ENCODE results near the gene KRTAP4-1. TPM values are rescaled to one million over a fixed set of nuclear protein-coding genes. Genes with fewer than 3 reads are reported as not detected.

KRTAP4-1 gene
- total and polyA plus RNA-seq, 2 of the 13 experiments (the other 11 are each of a cell fraction or from before 2014, with no cell fraction given) = not detected

GRCh38 chr17:41144846-41145245 lies 39.9 kb downstream of the KRTAP4-1 start (continued):
- no peak for TF ChIP-seq MAFG (CRISPR knock-in tag; IDR thresholded peaks at IDR 0.05)

- FAIRE-seq = no peak
- H3K9me3 ChIP-seq (ENCODE audit: low read length) = peaks cover 43% of the 10 kb centered on the region
- no peaks in the 10 kb centered on the region for H3K4me1 ChIP-seq (ENCODE audit: insufficient read depth, low read length)
- in situ Hi-C loops (cut with HindIII; ENCODE audit: extremely low pct_ligation_motif_present, low pct_unique_long_range_greater_than_20kb) (no loop called here), intact Hi-C loops (cut with micrococcal nuclease; ENCODE audit: unreplicated experiment) (no loop called here)
- ChIA-PET CTCF (ENCODE audit: low intra/inter-chr PET ratio, low total read pairs) (no interaction called here), POLR2A (no interaction called here)
- no peak for ATAC-seq
- no peak overlapping the region for H2AFZ ChIP-seq (ENCODE audit: low read length)
- no peaks in the 10 kb centered on the region for H3K27me3 ChIP-seq (ENCODE audit: control insufficient read depth in 1 of 2, insufficient read depth in 2 of 2, low read length in 2 of 2)
- H4K20me1 ChIP-seq (ENCODE audit: insufficient read depth, low read length) = no peaks in the 10 kb centered on the region
- BruUV-seq (replicated peaks) = no TSS peak
- no peak for TF ChIP-seq DR1 (CRISPR knock-in tag; IDR thresholded peaks at IDR 0.05)
- TF ChIP-seq MXD4 (CRISPR knock-in tag; IDR thresholded peaks at IDR 0.05) = no peak
- no peak for TF ChIP-seq ZBTB46 (CRISPR knock-in tag; IDR thresholded peaks at IDR 0.05; ENCODE audit: borderline replicate concordance)
- no peak for TF ChIP-seq NFE2 (CRISPR knock-in tag; IDR thresholded peaks at IDR 0.05)
- no peak for TF ChIP-seq TEF (CRISPR knock-in tag; IDR thresholded peaks at IDR 0.05)
- TF ChIP-seq ETV6 (CRISPR knock-in tag; conservative IDR thresholded peaks at IDR 0.05) = no peak
- no peak for TF ChIP-seq ZUFSP (CRISPR knock-in tag; IDR thresholded peaks at IDR 0.05; ENCODE audit: borderline replicate concordance)
- TF ChIP-seq ATF2 (CRISPR knock-in tag; IDR thresholded peaks at IDR 0.05) = no peak
- TF ChIP-seq MED1 (CRISPR knock-in tag; IDR thresholded peaks at IDR 0.05) = no peak
- TF ChIP-seq POGZ (CRISPR knock-in tag; IDR thresholded peaks at IDR 0.05) = no peak
- TF ChIP-seq FOXP4 (CRISPR knock-in tag; IDR thresholded peaks at IDR 0.05) = no peak
- TF ChIP-seq ZNF780A (CRISPR knock-in tag; IDR thresholded peaks at IDR 0.05) = no peak
- TF ChIP-seq KMT2B (CRISPR knock-in tag; IDR thresholded peaks at IDR 0.05) = no peak
- no peak for TF ChIP-seq ZNF550 (CRISPR knock-in tag; IDR thresholded peaks at IDR 0.05; ENCODE audit: borderline replicate concordance)
- TF ChIP-seq ZNF749 (CRISPR knock-in tag; IDR thresholded peaks at IDR 0.05; ENCODE audit: borderline replicate concordance) = no peak
- TF ChIP-seq IRF2 (CRISPR knock-in tag; IDR thresholded peaks at IDR 0.05) = no peak
- no peak for TF ChIP-seq ZNF12 (CRISPR knock-in tag; IDR thresholded peaks at IDR 0.05)
- H3K79me2 ChIP-seq (ENCODE audit: insufficient read depth, low read length) = no peaks in the 10 kb centered on the region
- H3K4me3 ChIP-seq (replicated peaks in 1 of 3; ENCODE audit: insufficient read depth in 1 of 3, low read depth in 2 of 3, low read length in 3 of 3) = no peak overlapping the region
- no peak overlapping the region for H3K4me2 ChIP-seq (ENCODE audit: low read depth, low read length)
- no peaks in the 10 kb centered on the region for H3K36me3 ChIP-seq (replicated peaks in 1 of 2; ENCODE audit: control insufficient read depth in 1 of 2, insufficient read depth in 2 of 2, low read length in 2 of 2)
- no peak for DNase-seq (ENCODE audit: low spot score)
- no peak overlapping the region for H3K9ac ChIP-seq (ENCODE audit: insufficient read depth, low read depth, low read length)
- no peak overlapping the region for H3K27ac ChIP-seq (ENCODE audit: extremely low read length, insufficient read depth, low read length)
Measured at GRCh38 chr17:41141361-41141760, 43.4 kb downstream of the KRTAP4-1 start.

All from HepG2 (cell line).